ENCODE results near the gene VPS37B. TPM values are rescaled to one million over a fixed set of nuclear protein-coding genes. Genes with fewer than 3 reads are reported as not detected.

Gene VPS37B
- total RNA-seq, 1 experiment from 2014 or later: 18.1 TPM

DNA sequence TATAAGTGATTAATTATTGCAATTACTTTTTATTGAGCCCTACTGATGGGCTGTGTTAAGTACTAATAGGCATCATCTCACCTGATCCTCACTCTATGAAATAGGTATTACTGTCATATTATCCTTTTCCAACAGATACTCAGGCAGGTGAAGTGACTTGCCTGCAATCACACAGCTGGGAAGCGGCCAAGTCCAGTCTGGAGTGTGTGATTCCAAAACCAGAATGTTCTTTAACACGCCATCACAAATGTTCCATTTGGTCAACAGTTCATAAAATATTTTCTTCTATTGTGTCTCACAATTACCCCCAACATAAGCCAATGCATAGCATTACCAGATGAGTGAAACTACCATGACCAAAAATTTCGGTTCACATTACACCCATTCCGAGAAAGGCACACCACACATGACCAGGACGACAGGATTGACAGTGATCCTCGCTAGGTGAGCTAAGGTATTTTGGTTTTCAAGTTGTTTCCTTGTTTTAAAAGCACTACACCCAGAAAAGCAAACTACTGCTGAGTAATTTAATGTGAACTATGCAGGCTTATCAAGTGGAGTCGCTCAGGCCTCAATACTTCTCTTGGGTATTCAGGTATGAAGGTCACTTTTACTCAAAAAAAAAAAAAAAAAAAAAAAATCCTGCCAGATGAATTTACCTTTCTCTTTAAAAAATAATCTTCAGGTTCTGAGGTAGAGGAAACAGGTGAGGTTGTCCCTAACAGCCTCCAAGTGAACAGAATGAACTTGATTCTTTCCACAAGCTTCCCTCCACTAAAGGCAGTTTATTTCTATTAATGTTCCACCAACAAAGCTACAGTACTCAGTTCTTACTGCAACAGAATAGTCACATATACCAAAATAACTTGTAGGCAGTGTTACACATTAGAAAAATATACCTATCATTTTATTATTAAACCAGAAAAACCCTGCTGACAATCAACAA, 2.4 kb downstream of the VPS37B start:
- ATAC-seq: no peak
- peaks cover 57% of the 10 kb centered on the region for H3K4me1 Mint-ChIP-seq
- ChIA-PET CTCF (interaction anchor here (0.6 kb wide), 1 partner anchor 327 kb away, joined by 4 read pairs; no protein-coding TSS in a partner anchor), POLR2A (interaction anchor here (0.8 kb wide), 1 partner anchor 486 kb away, joined by 3 read pairs; no protein-coding TSS in a partner anchor)
- peaks cover 75% of the 10 kb centered on the region for H3K27me3 Mint-ChIP-seq (ENCODE audit: low read depth)
- TF ChIP-seq, protein P1, sequence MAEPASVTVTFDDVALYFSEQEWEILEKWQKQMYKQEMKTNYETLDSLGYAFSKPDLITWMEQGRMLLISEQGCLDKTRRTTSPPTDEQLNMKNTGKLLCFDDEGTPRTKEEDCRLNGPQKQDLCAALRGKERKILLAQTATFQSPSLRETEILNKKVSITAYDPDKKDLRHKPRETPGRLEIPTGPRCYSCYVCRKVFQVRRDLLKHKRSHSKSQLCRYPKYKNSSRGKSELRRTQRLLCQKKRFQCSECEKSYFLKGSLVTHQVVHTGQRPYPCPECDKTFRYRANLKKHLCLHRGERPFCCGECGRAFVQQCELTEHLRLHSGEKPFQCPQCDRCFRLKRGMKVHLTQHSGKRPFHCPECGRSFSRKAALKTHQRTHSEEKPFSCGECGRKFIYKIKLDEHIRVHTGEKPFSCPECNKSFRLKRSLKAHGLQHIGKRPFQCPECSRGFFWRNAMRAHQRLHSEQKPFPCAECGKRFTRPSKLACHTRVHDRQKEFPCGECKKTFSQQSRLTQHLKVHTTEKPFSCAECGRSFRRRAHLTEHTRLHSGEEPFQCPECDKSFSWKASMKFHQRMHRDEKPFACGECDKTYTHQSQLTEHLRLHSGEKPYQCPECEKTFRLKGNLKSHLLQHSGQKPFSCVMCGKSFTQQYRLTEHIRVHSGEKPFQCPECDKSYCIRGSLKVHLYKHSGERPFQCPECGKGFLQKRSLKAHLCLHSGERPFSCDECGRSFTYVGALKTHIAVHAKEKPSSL (CRISPR knock-in tag; conservative IDR thresholded peaks at IDR 0.05): no peak
- TF ChIP-seq ZNF138 (CRISPR knock-in tag; conservative IDR thresholded peaks at IDR 0.05) (no peak), HMGA2 (CRISPR knock-in tag; IDR thresholded peaks at IDR 0.05) (no peak), TCF7 (CRISPR knock-in tag; IDR thresholded peaks at IDR 0.05; ENCODE audit: low read depth) (no peak), ZNF671 (CRISPR knock-in tag; IDR thresholded peaks at IDR 0.05) (no peak), NFATC4 (CRISPR knock-in tag; IDR thresholded peaks at IDR 0.05) (no peak), SP1 (CRISPR knock-in tag; conservative IDR thresholded peaks at IDR 0.05) (no peak), ESRRA (CRISPR knock-in tag; IDR thresholded peaks at IDR 0.05; ENCODE audit: borderline replicate concordance) (no peak), NR1H2 (CRISPR knock-in tag; IDR thresholded peaks at IDR 0.05) (no peak), GABPB1 (CRISPR knock-in tag; IDR thresholded peaks at IDR 0.05) (no peak)
- TF ChIP-seq, protein P2, sequence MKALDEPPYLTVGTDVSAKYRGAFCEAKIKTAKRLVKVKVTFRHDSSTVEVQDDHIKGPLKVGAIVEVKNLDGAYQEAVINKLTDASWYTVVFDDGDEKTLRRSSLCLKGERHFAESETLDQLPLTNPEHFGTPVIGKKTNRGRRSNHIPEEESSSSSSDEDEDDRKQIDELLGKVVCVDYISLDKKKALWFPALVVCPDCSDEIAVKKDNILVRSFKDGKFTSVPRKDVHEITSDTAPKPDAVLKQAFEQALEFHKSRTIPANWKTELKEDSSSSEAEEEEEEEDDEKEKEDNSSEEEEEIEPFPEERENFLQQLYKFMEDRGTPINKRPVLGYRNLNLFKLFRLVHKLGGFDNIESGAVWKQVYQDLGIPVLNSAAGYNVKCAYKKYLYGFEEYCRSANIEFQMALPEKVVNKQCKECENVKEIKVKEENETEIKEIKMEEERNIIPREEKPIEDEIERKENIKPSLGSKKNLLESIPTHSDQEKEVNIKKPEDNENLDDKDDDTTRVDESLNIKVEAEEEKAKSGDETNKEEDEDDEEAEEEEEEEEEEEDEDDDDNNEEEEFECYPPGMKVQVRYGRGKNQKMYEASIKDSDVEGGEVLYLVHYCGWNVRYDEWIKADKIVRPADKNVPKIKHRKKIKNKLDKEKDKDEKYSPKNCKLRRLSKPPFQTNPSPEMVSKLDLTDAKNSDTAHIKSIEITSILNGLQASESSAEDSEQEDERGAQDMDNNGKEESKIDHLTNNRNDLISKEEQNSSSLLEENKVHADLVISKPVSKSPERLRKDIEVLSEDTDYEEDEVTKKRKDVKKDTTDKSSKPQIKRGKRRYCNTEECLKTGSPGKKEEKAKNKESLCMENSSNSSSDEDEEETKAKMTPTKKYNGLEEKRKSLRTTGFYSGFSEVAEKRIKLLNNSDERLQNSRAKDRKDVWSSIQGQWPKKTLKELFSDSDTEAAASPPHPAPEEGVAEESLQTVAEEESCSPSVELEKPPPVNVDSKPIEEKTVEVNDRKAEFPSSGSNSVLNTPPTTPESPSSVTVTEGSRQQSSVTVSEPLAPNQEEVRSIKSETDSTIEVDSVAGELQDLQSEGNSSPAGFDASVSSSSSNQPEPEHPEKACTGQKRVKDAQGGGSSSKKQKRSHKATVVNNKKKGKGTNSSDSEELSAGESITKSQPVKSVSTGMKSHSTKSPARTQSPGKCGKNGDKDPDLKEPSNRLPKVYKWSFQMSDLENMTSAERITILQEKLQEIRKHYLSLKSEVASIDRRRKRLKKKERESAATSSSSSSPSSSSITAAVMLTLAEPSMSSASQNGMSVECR (CRISPR knock-in tag; IDR thresholded peaks at IDR 0.05; ENCODE audit: borderline replicate concordance): no peak
- TF ChIP-seq, protein P3, sequence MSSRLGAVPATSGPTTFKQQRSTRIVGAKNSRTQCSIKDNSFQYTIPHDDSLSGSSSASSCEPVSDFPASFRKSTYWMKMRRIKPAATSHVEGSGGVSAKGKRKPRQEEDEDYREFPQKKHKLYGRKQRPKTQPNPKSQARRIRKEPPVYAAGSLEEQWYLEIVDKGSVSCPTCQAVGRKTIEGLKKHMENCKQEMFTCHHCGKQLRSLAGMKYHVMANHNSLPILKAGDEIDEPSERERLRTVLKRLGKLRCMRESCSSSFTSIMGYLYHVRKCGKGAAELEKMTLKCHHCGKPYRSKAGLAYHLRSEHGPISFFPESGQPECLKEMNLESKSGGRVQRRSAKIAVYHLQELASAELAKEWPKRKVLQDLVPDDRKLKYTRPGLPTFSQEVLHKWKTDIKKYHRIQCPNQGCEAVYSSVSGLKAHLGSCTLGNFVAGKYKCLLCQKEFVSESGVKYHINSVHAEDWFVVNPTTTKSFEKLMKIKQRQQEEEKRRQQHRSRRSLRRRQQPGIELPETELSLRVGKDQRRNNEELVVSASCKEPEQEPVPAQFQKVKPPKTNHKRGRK (CRISPR knock-in tag; IDR thresholded peaks at IDR 0.05; ENCODE audit: borderline replicate concordance): no peak
- TF ChIP-seq, protein P4, sequence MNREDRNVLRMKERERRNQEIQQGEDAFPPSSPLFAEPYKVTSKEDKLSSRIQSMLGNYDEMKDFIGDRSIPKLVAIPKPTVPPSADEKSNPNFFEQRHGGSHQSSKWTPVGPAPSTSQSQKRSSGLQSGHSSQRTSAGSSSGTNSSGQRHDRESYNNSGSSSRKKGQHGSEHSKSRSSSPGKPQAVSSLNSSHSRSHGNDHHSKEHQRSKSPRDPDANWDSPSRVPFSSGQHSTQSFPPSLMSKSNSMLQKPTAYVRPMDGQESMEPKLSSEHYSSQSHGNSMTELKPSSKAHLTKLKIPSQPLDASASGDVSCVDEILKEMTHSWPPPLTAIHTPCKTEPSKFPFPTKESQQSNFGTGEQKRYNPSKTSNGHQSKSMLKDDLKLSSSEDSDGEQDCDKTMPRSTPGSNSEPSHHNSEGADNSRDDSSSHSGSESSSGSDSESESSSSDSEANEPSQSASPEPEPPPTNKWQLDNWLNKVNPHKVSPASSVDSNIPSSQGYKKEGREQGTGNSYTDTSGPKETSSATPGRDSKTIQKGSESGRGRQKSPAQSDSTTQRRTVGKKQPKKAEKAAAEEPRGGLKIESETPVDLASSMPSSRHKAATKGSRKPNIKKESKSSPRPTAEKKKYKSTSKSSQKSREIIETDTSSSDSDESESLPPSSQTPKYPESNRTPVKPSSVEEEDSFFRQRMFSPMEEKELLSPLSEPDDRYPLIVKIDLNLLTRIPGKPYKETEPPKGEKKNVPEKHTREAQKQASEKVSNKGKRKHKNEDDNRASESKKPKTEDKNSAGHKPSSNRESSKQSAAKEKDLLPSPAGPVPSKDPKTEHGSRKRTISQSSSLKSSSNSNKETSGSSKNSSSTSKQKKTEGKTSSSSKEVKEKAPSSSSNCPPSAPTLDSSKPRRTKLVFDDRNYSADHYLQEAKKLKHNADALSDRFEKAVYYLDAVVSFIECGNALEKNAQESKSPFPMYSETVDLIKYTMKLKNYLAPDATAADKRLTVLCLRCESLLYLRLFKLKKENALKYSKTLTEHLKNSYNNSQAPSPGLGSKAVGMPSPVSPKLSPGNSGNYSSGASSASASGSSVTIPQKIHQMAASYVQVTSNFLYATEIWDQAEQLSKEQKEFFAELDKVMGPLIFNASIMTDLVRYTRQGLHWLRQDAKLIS (CRISPR knock-in tag; IDR thresholded peaks at IDR 0.05; ENCODE audit: borderline replicate concordance): no peak
- TF ChIP-seq, protein P5, sequence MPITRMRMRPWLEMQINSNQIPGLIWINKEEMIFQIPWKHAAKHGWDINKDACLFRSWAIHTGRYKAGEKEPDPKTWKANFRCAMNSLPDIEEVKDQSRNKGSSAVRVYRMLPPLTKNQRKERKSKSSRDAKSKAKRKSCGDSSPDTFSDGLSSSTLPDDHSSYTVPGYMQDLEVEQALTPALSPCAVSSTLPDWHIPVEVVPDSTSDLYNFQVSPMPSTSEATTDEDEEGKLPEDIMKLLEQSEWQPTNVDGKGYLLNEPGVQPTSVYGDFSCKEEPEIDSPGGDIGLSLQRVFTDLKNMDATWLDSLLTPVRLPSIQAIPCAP (CRISPR knock-in tag; IDR thresholded peaks at IDR 0.05): no peak
- TF ChIP-seq, protein P6, sequence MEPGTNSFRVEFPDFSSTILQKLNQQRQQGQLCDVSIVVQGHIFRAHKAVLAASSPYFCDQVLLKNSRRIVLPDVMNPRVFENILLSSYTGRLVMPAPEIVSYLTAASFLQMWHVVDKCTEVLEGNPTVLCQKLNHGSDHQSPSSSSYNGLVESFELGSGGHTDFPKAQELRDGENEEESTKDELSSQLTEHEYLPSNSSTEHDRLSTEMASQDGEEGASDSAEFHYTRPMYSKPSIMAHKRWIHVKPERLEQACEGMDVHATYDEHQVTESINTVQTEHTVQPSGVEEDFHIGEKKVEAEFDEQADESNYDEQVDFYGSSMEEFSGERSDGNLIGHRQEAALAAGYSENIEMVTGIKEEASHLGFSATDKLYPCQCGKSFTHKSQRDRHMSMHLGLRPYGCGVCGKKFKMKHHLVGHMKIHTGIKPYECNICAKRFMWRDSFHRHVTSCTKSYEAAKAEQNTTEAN (CRISPR knock-in tag; IDR thresholded peaks at IDR 0.05): no peak
- TF ChIP-seq, protein P7, sequence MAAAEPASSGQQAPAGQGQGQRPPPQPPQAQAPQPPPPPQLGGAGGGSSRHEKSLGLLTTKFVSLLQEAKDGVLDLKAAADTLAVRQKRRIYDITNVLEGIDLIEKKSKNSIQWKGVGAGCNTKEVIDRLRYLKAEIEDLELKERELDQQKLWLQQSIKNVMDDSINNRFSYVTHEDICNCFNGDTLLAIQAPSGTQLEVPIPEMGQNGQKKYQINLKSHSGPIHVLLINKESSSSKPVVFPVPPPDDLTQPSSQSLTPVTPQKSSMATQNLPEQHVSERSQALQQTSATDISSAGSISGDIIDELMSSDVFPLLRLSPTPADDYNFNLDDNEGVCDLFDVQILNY (CRISPR knock-in tag; IDR thresholded peaks at IDR 0.05): no peak
- H3K27ac Mint-ChIP-seq: no peak overlapping the region
- H3K4me3 Mint-ChIP-seq: peak overlapping the region; percentile 25; the same call in 1 of the 2 replicates
- no peaks in the 10 kb centered on the region for H3K36me3 Mint-ChIP-seq
- H3K9me3 Mint-ChIP-seq: peaks cover 6% of the 10 kb centered on the region
- DNase-seq (ENCODE audit: low spot score): no peak
